Neural cell (in vitro differentiated cells): ENCODE results near the gene KIRREL3. TPM values are rescaled to one million over a fixed set of nuclear protein-coding genes. Genes with fewer than 3 reads are reported as not detected.

Experiments
- H2AFZ ChIP-seq: fragments of 200-600, 300-800 bp; sonication (generic), shearing (Covaris generic); 2 replicates; pipeline ENCODE4 v1.6.0; 2014; ENCODE audit warnings: low read depth, mild to moderate bottlenecking, antibody characterized with exemption, low read length, moderate library complexity
- H3F3A ChIP-seq: fragments of 200-600 bp; shearing (Covaris generic); 2 replicates; pipeline ENCODE4 v1.6.1; 2016; ENCODE audit warnings: mild to moderate bottlenecking, moderate library complexity, mixed read lengths, antibody characterized with exemption, low read length; ENCODE audit not compliant: insufficient read depth, poor library complexity, severe bottlenecking
- H3K27ac ChIP-seq: fragments of 200-600, 300-800 bp; sonication (generic), shearing (Covaris generic); 2 replicates; pipeline ENCODE4 v1.5.1; 2014; ENCODE audit warnings: mild to moderate bottlenecking, low read length, moderate library complexity
- H3K27me3 ChIP-seq: fragments of 300-800, 200-600 bp; sonication (generic), shearing (Covaris generic); 2 replicates; pipeline ENCODE4 v1.6.0; 2014; ENCODE audit warnings: mild to moderate bottlenecking, low read depth, low read length, moderate library complexity; ENCODE audit not compliant: insufficient read depth
- H3K36me3 ChIP-seq: fragments of 300-800, 200-600 bp; sonication (generic), shearing (Covaris generic); 2 replicates; pipeline ENCODE4 v1.5.1; 2014; ENCODE audit warnings: mild to moderate bottlenecking, antibody characterized with exemption, low read length, moderate library complexity; ENCODE audit not compliant: insufficient read depth
- H3K4me2 ChIP-seq: fragments of 300-800, 200-600 bp; sonication (generic), shearing (Covaris generic); 2 replicates; pipeline ENCODE4 v1.6.0; 2014; ENCODE audit warnings: mild to moderate bottlenecking, low read length
- H3K4me3 ChIP-seq: fragments of 300-800, 200-600 bp; sonication (generic), shearing (Covaris generic); 2 replicates; pipeline ENCODE4 v1.5.1; 2014; ENCODE audit warnings: mild to moderate bottlenecking, low read length, moderate library complexity
- H3K79me2 ChIP-seq: fragments of 200-600 bp; shearing (Covaris generic); replicated peaks from 2 replicates; pipeline ENCODE4 v1.6.0; 2014; ENCODE audit warnings: mild to moderate bottlenecking, low read length, moderate library complexity; ENCODE audit not compliant: insufficient read depth
- H3K9ac ChIP-seq: fragments of 300-800, 200-600 bp; sonication (generic), shearing (Covaris generic); 2 replicates; pipeline ENCODE4 v1.6.1; 2016; ENCODE audit warnings: mild to moderate bottlenecking, low read length, mixed read lengths
- H3K9me2 ChIP-seq: fragments of 200-600 bp; shearing (Covaris generic); 2 replicates; pipeline ENCODE4 v1.6.1; 2016; ENCODE audit warnings: mild to moderate bottlenecking, low read length, mixed read lengths; ENCODE audit not compliant: insufficient read depth
- H3K9me3 ChIP-seq: fragments of 200-600, 300-800 bp; sonication (generic), shearing (Covaris generic); 2 replicates; pipeline ENCODE4 v1.6.1; 2016; ENCODE audit warnings: mild to moderate bottlenecking, mixed run types, low read length, moderate library complexity, mixed read lengths
- H4K20me1 ChIP-seq: fragments of 200-600 bp; shearing (Covaris generic); 2 replicates; pipeline ENCODE4 v1.6.1; 2016; ENCODE audit warnings: mild to moderate bottlenecking, mixed run types; ENCODE audit not compliant: insufficient read depth
- CTCF ChIP-seq: fragments of 450-650 bp; IDR thresholded peaks from 2 replicates; pipeline ENCODE4 v1.5.1; 2014; ENCODE audit warnings: antibody characterized with exemption, mild to moderate bottlenecking, moderate library complexity; ENCODE audit not compliant: poor library complexity, severe bottlenecking
- EP300 ChIP-seq: fragments of 450-650 bp; conservative IDR thresholded peaks from 2 replicates; pipeline ENCODE4 v1.6.1; 2014; ENCODE audit warnings: antibody characterized with exemption, mild to moderate bottlenecking, moderate library complexity; ENCODE audit not compliant: poor library complexity, severe bottlenecking
- EZH2 ChIP-seq: fragments of 200-600, 300-800 bp; shearing (Covaris generic), sonication (generic); IDR thresholded peaks from 2 replicates; pipeline ENCODE4 v1.6.1; 2014; ENCODE audit warnings: antibody characterized with exemption, low read length, borderline replicate concordance, mild to moderate bottlenecking; ENCODE audit not compliant: insufficient read depth, poor library complexity, severe bottlenecking
- MXI1 ChIP-seq: fragments of 450-650 bp; conservative IDR thresholded peaks from 2 replicates; pipeline ENCODE4 v1.6.1; 2014; ENCODE audit warnings: antibody characterized with exemption, mild to moderate bottlenecking; ENCODE audit not compliant: poor library complexity, severe bottlenecking
- POLR2AphosphoS5 ChIP-seq: IDR thresholded peaks from 2 replicates; pipeline ENCODE4 v1.6.1; 2012
- RAD21 ChIP-seq: fragments of 450-650 bp; conservative IDR thresholded peaks from 2 replicates; pipeline ENCODE4 v1.6.1; 2014; ENCODE audit warnings: antibody characterized with exemption, mild to moderate bottlenecking, moderate library complexity
- REST ChIP-seq: IDR thresholded peaks from 2 replicates; pipeline ENCODE4 v1.6.1; 2012; ENCODE audit warnings: borderline replicate concordance
- SMC3 ChIP-seq: fragments of 450-650 bp; conservative IDR thresholded peaks from 2 replicates; pipeline ENCODE4 v1.6.1; 2014; ENCODE audit warnings: antibody characterized with exemption, mild to moderate bottlenecking, moderate library complexity; ENCODE audit not compliant: poor library complexity
- TAF1 ChIP-seq: IDR thresholded peaks from 2 replicates; pipeline ENCODE4 v1.6.1; 2012; ENCODE audit warnings: low read depth
- polyA plus RNA-seq: library from polyadenylated mRNA; depleted of rRNA; stranded (reverse); fragments of >200 nt; gene quantifications from 2 replicates; pipeline ENCODE4 v1.2.3, GENCODE V29; 2014

Gene KIRREL3
- polyA plus RNA-seq, 1 donor from 2014 or later = 23.8 TPM

- H3K9me3 ChIP-seq = peaks cover 5% of the 10 kb centered on the region
- H3K9ac ChIP-seq = no peak overlapping the region
- no peak overlapping the region for H3K4me2 ChIP-seq
- H2AFZ ChIP-seq = no peak overlapping the region
- no peaks in the 10 kb centered on the region for H4K20me1 ChIP-seq
- no peaks in the 10 kb centered on the region for H3K79me2 ChIP-seq
- no peak overlapping the region for H3K4me3 ChIP-seq
- no peaks in the 10 kb centered on the region for H3K9me2 ChIP-seq
- no peak for TF ChIP-seq EZH2
- TF ChIP-seq SMC3 = peak; percentile 66
- peak; percentile 65 for TF ChIP-seq CTCF
- TF ChIP-seq RAD21 = peak; percentile 70
- no peak overlapping the region for H3K27ac ChIP-seq
- H3F3A ChIP-seq = no peaks in the 10 kb centered on the region
- no peaks in the 10 kb centered on the region for H3K36me3 ChIP-seq
- no peaks in the 10 kb centered on the region for H3K27me3 ChIP-seq
Observed at GRCh38 chr11:126969865-126970479, 30.6 kb downstream of the KIRREL3 start.

- Histone ChIP-seq H3F3A (no peaks in the 10 kb centered on the region), H3K79me2 (no peaks in the 10 kb centered on the region), H3K27ac (no peak overlapping the region), H3K27me3 (no peaks in the 10 kb centered on the region), H4K20me1 (no peaks in the 10 kb centered on the region), H3K9ac (no peak overlapping the region), H3K4me3 (no peak overlapping the region), H3K4me2 (no peak overlapping the region), H3K9me2 (no peaks in the 10 kb centered on the region), H2AFZ (no peak overlapping the region), H3K9me3 (peaks cover 5% of the 10 kb centered on the region), H3K36me3 (no peaks in the 10 kb centered on the region)
- no peak for TF ChIP-seq MXI1
- TF ChIP-seq EZH2 = no peak
Observed at GRCh38 chr11:126968915-126969314, 31.7 kb downstream of the KIRREL3 start.

- Histone ChIP-seq H3K9me3 (peaks cover 9% of the 10 kb centered on the region), H3K27me3 (no peaks in the 10 kb centered on the region), H4K20me1 (no peaks in the 10 kb centered on the region), H3K36me3 (no peaks in the 10 kb centered on the region), H2AFZ (no peak overlapping the region), H3K9me2 (no peaks in the 10 kb centered on the region), H3F3A (no peaks in the 10 kb centered on the region), H3K27ac (no peak overlapping the region), H3K9ac (no peak overlapping the region), H3K4me2 (no peak overlapping the region), H3K79me2 (no peaks in the 10 kb centered on the region), H3K4me3 (no peak overlapping the region)
- TF ChIP-seq RAD21 (no peak), POLR2AphosphoS5 (no peak), SMC3 (no peak), TAF1 (no peak), REST (no peak), EP300 (no peak), EZH2 (no peak), MXI1 (no peak), CTCF (no peak)
Observed at GRCh38 chr11:126965331-126965730, 35.2 kb downstream of the KIRREL3 start.
